WERI-Rb-1 (cell line): ENCODE results near the gene COL12A1.

Experiments
- DNase-seq: peaks from one replicate; pipeline ENCODE4 v3.0.0-alpha.2; 2020
- H3K27ac ChIP-seq: fragments of 250-450 bp; sonication (Bioruptor Pico); 2 replicates; pipeline ENCODE4 v1.5.1; 2020; ENCODE audit warnings: mild to moderate bottlenecking, moderate library complexity
- H3K27me3 ChIP-seq: fragments of 250-450 bp; sonication (Bioruptor Pico); 2 replicates; pipeline ENCODE4 v1.5.1; 2021; ENCODE audit warnings: mild to moderate bottlenecking, low read depth, moderate library complexity; ENCODE audit not compliant: insufficient read depth, severe bottlenecking
- H3K36me3 ChIP-seq: fragments of 250-450 bp; sonication (Bioruptor Pico); 2 replicates; pipeline ENCODE4 v1.5.1; 2020; ENCODE audit warnings: mild to moderate bottlenecking, moderate library complexity
- H3K4me3 ChIP-seq: 2 replicates; pipeline ENCODE4 v1.5.1; 2011; ENCODE audit warnings: low read depth, mild to moderate bottlenecking, control low read depth, low read length
- H3K9me3 ChIP-seq: fragments of 250-450 bp; sonication (Bioruptor Pico); 2 replicates; pipeline ENCODE4 v1.5.1; 2021; ENCODE audit warnings: mild to moderate bottlenecking, moderate library complexity; ENCODE audit not compliant: severe bottlenecking
- TF ChIP-seq, protein P1 (sequence below): IDR thresholded peaks from 2 replicates; pipeline ENCODE4 v1.5.1; 2011; ENCODE audit warnings: low read depth, mild to moderate bottlenecking, control low read depth, inconsistent platforms, low read length

The COL12A1 gene

GRCh38 chr6:75116946-75117345, 88.9 kb downstream of the COL12A1 start:
- H3K4me3 ChIP-seq, result no peak overlapping the region
- TF ChIP-seq, protein P1, sequence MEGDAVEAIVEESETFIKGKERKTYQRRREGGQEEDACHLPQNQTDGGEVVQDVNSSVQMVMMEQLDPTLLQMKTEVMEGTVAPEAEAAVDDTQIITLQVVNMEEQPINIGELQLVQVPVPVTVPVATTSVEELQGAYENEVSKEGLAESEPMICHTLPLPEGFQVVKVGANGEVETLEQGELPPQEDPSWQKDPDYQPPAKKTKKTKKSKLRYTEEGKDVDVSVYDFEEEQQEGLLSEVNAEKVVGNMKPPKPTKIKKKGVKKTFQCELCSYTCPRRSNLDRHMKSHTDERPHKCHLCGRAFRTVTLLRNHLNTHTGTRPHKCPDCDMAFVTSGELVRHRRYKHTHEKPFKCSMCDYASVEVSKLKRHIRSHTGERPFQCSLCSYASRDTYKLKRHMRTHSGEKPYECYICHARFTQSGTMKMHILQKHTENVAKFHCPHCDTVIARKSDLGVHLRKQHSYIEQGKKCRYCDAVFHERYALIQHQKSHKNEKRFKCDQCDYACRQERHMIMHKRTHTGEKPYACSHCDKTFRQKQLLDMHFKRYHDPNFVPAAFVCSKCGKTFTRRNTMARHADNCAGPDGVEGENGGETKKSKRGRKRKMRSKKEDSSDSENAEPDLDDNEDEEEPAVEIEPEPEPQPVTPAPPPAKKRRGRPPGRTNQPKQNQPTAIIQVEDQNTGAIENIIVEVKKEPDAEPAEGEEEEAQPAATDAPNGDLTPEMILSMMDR, result no peak
- no peak overlapping the region for H3K27ac ChIP-seq
- no peaks in the 10 kb centered on the region for H3K36me3 ChIP-seq
- peaks cover 71% of the 10 kb centered on the region for H3K27me3 ChIP-seq
- H3K9me3 ChIP-seq, result no peaks in the 10 kb centered on the region
- no peak for DNase-seq

DNA sequence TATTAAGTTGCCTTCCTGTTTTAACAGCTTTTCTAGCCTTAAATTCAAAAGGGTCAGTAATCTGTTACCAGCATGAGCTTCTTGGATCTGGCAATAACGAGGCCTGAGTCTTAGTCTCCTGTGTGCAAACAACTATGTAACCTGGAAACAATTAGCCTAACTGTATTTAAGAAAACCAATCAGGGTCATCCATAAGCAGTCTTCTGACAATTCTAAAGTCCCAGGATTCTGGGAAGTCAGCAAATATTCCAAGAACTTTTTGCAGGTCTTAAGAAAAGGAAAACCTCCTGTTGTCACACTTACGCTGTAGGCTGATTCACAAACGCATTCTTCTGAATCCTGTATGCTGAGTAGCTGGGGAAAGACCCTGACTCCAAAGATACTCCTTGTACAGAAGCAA, 90.4 kb downstream of the COL12A1 start:
- no peaks in the 10 kb centered on the region for H3K36me3 ChIP-seq
- TF ChIP-seq, protein P1, result no peak
- peaks cover 67% of the 10 kb centered on the region for H3K27me3 ChIP-seq
- no peak overlapping the region for H3K4me3 ChIP-seq
- no peak for DNase-seq
- no peak overlapping the region for H3K27ac ChIP-seq
- H3K9me3 ChIP-seq, result no peaks in the 10 kb centered on the region

DNA sequence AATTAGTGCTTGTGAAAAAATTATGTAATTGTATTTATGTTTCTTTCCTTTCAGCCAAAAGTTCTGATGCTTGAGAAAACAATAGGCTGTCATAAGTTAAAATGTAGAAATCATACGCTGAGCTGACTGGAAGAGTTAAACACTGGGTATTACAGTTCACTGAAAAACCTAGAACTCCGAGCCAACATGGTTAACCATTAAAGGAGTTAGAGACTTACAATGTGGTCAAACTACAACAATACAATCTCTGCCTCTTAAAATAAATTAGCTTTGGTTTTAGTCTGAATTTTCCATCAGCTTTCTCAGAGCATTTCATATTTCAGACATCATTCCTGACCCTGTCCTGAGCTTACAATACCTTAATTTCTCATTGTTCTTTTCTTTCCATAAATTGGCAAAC, 91.0 kb downstream of the COL12A1 start:
- no peak overlapping the region for H3K4me3 ChIP-seq
- no peak for DNase-seq
- H3K27ac ChIP-seq, result no peak overlapping the region
- TF ChIP-seq, protein P1, result no peak
- H3K9me3 ChIP-seq, result no peaks in the 10 kb centered on the region
- H3K27me3 ChIP-seq, result peaks cover 62% of the 10 kb centered on the region
- H3K36me3 ChIP-seq, result no peaks in the 10 kb centered on the region

GRCh38 chr6:75114195-75114594, 91.7 kb downstream of the COL12A1 start:
- Histone ChIP-seq H3K27ac (no peak overlapping the region), H3K9me3 (no peaks in the 10 kb centered on the region), H3K36me3 (no peaks in the 10 kb centered on the region), H3K4me3 (no peak overlapping the region), H3K27me3 (peaks cover 60% of the 10 kb centered on the region)
- TF ChIP-seq, protein P1, result no peak
- no peak for DNase-seq

- Histone ChIP-seq H3K9me3 (no peaks in the 10 kb centered on the region), H3K27ac (no peak overlapping the region), H3K4me3 (no peak overlapping the region), H3K27me3 (peaks cover 59% of the 10 kb centered on the region), H3K36me3 (no peaks in the 10 kb centered on the region)
- TF ChIP-seq, protein P1, result no peak
- DNase-seq, result no peak
These were observed 92.4 kb downstream of the COL12A1 start for GRCh38 chr6:75113446-75113845.

DNA sequence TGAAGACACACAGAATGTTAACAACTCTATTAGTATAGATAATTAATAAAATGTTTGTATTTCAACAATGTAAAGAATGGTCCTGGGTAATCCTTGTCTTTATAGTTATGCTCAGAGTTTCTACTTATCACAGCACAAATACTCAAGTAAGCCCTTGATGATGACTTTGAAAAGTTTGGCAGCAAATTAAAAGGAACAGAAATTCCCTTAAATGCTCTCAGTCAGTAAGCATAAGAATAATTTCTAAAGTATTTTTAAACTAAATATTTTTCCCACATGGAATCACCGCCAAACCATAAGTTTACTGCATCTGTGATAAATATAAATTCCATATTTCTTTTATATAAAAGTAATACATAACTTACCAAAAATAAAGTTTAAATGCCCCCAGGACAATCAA, 96.1 kb downstream of the COL12A1 start:
- no peaks in the 10 kb centered on the region for H3K36me3 ChIP-seq
- H3K27me3 ChIP-seq, result peaks cover 40% of the 10 kb centered on the region
- no peak overlapping the region for H3K27ac ChIP-seq
- H3K9me3 ChIP-seq, result no peaks in the 10 kb centered on the region
- no peak for DNase-seq
- H3K4me3 ChIP-seq, result no peak overlapping the region
- TF ChIP-seq, protein P1, result no peak
